ENCODE data around the gene DNAH3. TPM values are rescaled to one million over a fixed set of nuclear protein-coding genes. Genes with fewer than 3 reads are reported as not detected.
"Not testable (repeated sequence)": the region's sequence is repeated elsewhere in the genome, so short reads cannot be mapped to it uniquely, and the experiment has no call there.

DNAH3 gene
- total RNA-seq, 1 donor from 2014 or later: not detected

DNA sequence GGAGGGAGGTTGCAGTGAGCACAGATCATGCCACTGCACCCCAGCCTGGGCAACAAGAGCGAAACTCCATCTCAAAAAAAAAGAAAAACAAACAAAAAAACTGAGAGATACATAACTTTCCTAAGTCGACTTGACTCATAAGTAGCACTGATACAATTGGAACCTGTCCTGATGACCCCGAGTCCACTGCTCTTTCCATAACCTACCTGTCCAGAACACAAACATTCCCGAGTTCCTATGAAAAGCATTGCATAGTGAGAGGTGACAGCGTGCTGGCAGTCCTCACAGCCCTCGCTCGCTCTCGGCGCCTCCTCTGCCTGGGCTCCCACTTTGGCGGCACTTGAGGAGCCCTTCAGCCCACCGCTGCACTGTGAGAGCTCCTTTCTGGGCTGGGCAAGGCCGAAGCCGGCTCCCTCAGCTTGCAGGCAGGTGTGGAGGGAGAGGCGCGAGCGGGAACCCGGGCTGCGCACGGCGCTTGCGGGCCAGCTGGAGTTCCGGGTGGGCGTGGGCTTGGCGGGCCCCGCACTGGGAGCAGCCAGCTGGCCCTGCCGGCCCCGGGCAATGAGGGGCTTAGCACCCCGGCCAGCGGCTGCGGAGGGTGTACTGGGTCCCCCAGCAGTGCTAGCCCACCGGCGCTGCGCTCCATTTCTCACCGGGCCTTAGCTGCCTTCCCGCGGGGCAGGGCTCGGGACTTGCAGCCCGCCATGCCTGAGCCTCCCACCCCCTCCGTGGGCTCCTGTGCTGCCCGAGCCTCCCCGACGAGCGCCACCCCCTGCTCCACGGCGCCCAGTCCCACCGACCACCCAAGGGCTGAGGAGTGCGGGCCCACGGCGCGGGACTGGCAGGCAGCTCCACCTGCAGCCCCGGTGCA, 1.7 kb upstream of the DNAH3 start:
- not testable (repeated sequence) for H3K27me3 Mint-ChIP-seq; DNase-seq (ENCODE audit: extremely low spot score, unreplicated experiment); H3K4me1 Mint-ChIP-seq (ENCODE audit: unreplicated experiment); H3K27ac Mint-ChIP-seq; H3K36me3 Mint-ChIP-seq; H3K9me3 Mint-ChIP-seq
- peak overlapping the region; percentile 36 for H3K4me3 Mint-ChIP-seq

DNA sequence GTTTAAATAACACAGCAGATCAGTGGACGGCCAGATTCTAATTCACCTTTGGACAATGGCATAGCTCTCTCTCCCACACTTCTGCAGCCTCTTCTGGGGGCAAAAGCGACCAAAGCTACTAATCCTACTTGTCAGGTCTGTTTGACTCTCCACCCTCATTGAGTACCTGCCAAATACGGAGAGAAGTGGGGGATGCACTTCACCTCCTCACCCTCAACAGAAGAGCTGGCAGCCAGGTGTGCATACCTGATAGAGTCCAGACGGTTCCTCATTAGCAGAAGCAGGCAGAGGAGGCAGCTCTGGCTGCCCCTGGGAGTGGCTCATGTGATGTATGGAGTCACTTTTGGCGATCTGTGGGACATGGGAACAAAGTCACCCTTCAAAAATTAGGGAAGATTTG, 4.9 kb downstream of the DNAH3 start:
- Mint-ChIP-seq H3K27me3 (peaks cover 20% of the 10 kb centered on the region), H3K36me3 (no peaks in the 10 kb centered on the region), H3K9me3 (peaks cover 4% of the 10 kb centered on the region), H3K4me3 (no peak overlapping the region), H3K4me1 (ENCODE audit: unreplicated experiment) (no peaks in the 10 kb centered on the region), H3K27ac (no peak overlapping the region)
- TF ChIP-seq, protein P1, sequence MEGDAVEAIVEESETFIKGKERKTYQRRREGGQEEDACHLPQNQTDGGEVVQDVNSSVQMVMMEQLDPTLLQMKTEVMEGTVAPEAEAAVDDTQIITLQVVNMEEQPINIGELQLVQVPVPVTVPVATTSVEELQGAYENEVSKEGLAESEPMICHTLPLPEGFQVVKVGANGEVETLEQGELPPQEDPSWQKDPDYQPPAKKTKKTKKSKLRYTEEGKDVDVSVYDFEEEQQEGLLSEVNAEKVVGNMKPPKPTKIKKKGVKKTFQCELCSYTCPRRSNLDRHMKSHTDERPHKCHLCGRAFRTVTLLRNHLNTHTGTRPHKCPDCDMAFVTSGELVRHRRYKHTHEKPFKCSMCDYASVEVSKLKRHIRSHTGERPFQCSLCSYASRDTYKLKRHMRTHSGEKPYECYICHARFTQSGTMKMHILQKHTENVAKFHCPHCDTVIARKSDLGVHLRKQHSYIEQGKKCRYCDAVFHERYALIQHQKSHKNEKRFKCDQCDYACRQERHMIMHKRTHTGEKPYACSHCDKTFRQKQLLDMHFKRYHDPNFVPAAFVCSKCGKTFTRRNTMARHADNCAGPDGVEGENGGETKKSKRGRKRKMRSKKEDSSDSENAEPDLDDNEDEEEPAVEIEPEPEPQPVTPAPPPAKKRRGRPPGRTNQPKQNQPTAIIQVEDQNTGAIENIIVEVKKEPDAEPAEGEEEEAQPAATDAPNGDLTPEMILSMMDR (conservative IDR thresholded peaks at IDR 0.05): no peak
- DNase-seq (ENCODE audit: extremely low spot score, unreplicated experiment): no peak

- H3K27ac Mint-ChIP-seq: no peak overlapping the region
- TF ChIP-seq, protein P1 (conservative IDR thresholded peaks at IDR 0.05): no peak
- no peak overlapping the region for H3K4me3 Mint-ChIP-seq
- peaks cover 11% of the 10 kb centered on the region for H3K27me3 Mint-ChIP-seq
- H3K36me3 Mint-ChIP-seq: no peaks in the 10 kb centered on the region
- no peak for DNase-seq (ENCODE audit: extremely low spot score, unreplicated experiment)
- no peaks in the 10 kb centered on the region for H3K9me3 Mint-ChIP-seq
- peaks cover 7% of the 10 kb centered on the region for H3K4me1 Mint-ChIP-seq (ENCODE audit: unreplicated experiment)
Measured at GRCh38 chr16:21134053-21134452, 16.6 kb downstream of the DNAH3 start.

DNA sequence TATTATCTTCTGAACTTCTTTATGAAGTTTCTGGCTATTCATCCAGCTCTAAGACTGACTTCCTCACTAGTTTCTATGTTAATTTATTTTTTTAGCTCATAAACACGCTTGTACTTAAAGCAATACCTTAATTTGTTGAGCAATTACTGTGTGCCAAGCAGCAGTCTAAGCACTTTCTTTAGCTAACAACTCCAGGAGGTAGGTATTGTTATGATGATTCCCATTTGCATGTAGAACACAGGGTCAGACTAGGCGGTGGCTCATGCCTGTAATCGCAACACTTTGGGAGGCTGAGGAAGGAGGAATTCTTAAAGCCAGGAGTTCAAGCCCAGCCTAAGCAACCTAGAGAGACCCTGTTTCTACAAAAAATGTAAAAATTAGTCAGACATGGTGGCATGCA, 19.8 kb downstream of the DNAH3 start:
- TF ChIP-seq, protein P1 (conservative IDR thresholded peaks at IDR 0.05): no peak
- no peaks in the 10 kb centered on the region for H3K36me3 Mint-ChIP-seq
- no peaks in the 10 kb centered on the region for H3K4me1 Mint-ChIP-seq (ENCODE audit: unreplicated experiment)
- H3K9me3 Mint-ChIP-seq: no peaks in the 10 kb centered on the region
- H3K27ac Mint-ChIP-seq: no peak overlapping the region
- H3K4me3 Mint-ChIP-seq: no peak overlapping the region
- DNase-seq (ENCODE audit: extremely low spot score, unreplicated experiment): no peak
- H3K27me3 Mint-ChIP-seq: peaks cover 15% of the 10 kb centered on the region

DNA sequence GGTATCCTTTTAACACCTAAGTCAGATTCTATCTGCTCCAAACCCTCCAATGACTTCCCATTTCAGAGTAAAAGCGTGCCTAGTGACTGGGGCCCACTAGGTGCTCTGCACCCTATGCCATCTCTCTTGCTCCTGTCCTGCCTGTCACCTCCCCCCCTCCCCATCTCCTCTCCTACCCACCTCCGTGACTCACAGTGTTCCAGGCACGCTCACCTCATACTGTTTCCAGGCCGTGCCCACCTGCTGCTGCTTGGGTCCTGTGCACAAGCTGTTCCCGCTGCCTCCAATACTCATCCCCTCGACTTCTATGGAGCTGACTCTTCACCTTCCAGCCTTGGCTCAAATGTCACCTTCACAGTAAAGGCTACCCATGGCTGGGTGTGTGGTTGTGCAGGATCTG, 21.7 kb downstream of the DNAH3 start:
- H3K4me3 Mint-ChIP-seq: no peak overlapping the region
- TF ChIP-seq, protein P1 (conservative IDR thresholded peaks at IDR 0.05): no peak
- no peaks in the 10 kb centered on the region for H3K4me1 Mint-ChIP-seq (ENCODE audit: unreplicated experiment)
- DNase-seq (ENCODE audit: extremely low spot score, unreplicated experiment): no peak
- peaks cover 20% of the 10 kb centered on the region for H3K27me3 Mint-ChIP-seq
- H3K9me3 Mint-ChIP-seq: no peaks in the 10 kb centered on the region
- H3K36me3 Mint-ChIP-seq: no peaks in the 10 kb centered on the region
- no peak overlapping the region for H3K27ac Mint-ChIP-seq

DNA sequence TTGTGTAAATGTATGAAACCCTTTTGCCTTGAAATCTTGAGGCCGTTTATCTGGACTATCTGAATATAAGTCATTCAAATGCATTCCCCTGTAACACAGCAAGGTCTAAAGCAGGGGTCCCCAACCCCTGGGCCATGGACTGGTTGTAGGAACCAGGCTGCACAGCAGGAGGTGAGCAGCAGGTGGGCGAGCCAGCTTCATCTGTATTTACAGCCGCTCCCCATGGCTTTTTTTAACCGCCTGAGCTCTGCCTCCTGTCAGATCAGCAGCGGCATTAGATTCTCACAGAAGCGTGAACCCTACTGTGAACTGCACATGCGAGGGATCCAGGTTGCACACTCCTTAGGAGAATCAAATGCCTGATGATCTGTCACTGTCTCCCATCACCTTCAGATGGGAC, 24.1 kb downstream of the DNAH3 start:
- Mint-ChIP-seq H3K36me3 (no peaks in the 10 kb centered on the region), H3K4me1 (ENCODE audit: unreplicated experiment) (no peaks in the 10 kb centered on the region), H3K27me3 (peaks cover 12% of the 10 kb centered on the region), H3K27ac (no peak overlapping the region), H3K9me3 (no peaks in the 10 kb centered on the region), H3K4me3 (no peak overlapping the region)
- no peak for DNase-seq (ENCODE audit: extremely low spot score, unreplicated experiment)
- TF ChIP-seq, protein P1 (conservative IDR thresholded peaks at IDR 0.05): no peak

All from type B pancreatic cell (in vitro differentiated cells).